Stimulated activated CD8-positive, alpha-beta memory T cell treated with anti-CD3 and anti-CD28 coated beads, Interleukin-15, amount 100 ng/mL, for 1 hour (primary cell): ENCODE data around the gene ITFG2.

ENCODE experiments used
- DNase-seq: peaks from one replicate; pipeline ENCODE4 v3.0.0-alpha.2; 2020; ENCODE audit warnings: low read depth

The ITFG2 gene

DNA sequence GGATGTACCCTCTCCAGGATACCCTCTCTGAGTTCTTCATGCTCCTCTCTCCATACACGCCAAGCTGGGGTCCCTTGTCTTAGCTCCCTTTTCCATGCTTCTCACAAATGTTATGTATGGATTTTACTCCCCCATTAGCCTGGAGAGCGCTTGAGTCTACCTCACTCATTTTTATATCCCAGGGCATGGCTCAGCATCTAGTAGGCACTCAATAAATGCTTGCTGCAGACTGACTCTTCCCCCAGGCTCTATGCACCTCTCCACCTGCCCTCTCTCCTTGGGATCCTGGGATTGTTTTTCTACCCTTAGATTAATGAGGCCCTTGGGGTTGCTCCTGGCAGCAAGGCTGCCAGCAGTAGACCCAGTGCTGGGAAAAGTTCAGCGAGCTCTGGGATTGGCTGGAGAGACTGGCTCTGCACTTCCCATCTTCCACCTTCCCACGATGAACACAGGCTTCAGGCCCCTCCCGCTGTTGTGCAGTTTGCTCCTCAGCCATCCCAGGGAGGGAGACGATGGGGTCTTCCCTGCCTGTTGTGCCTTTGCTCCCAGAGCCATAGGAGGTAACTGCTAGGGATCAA, 20.2 kb downstream of the ITFG2 start:
- no peak for DNase-seq

- DNase-seq: no peak
Measured at GRCh38 chr12:2833327-2833726, 20.9 kb downstream of the ITFG2 start.

- no peak for DNase-seq
Measured at GRCh38 chr12:2833810-2834209, 21.3 kb downstream of the ITFG2 start.

DNA sequence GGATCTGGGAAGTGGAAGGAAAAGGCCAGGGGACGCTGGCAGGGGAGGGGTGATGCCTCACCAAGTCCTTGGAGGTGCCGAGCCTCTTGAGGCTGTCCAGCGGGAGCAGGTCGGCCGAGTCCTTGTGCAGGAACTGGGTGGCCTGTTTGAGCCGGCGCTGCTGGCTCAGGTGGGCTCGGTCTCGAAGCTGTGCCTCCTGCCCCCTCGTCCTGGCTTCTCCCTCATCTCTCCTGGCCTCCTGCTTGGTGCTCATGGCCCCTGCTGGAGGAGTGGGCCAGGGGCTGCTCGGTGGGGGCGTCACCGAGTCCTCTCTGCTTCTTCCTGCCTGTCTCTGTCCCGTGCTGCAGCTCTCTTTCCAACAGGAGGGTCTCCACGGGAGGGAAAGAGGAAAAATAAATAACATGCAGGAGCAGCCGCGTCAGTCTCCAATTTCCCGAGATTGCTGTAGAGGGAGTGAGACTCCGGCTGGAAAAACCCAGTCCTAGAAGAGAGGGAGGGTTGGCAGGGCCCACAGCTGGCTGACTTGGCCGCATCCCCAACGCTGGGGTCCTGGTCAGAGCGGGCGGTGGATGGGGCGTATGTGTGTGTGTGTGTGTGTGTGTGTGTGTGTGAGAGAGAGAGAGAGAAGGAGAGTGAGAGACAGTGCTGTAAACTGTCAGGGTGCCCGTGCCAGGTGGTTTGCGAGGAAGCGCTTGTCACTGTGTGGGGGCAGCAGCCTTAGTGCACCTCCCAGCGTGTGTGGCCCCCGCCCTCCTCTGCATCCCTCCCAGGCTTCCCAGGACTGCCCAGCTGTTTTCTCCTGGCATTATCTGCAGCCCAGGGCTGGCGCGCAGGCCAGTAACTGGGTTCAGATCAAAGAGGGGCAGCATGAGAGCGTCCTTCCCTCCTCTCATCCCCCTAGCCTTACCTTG, 22.4 kb downstream of the ITFG2 start, which contains the start of gene NRIP2:
Gene NRIP2, minus strand, starts transcription at position 455 of the 911 bp plus-strand sequence. Its CDS starts 52 bp downstream, at position 403.
- DNase-seq: no peak

DNA sequence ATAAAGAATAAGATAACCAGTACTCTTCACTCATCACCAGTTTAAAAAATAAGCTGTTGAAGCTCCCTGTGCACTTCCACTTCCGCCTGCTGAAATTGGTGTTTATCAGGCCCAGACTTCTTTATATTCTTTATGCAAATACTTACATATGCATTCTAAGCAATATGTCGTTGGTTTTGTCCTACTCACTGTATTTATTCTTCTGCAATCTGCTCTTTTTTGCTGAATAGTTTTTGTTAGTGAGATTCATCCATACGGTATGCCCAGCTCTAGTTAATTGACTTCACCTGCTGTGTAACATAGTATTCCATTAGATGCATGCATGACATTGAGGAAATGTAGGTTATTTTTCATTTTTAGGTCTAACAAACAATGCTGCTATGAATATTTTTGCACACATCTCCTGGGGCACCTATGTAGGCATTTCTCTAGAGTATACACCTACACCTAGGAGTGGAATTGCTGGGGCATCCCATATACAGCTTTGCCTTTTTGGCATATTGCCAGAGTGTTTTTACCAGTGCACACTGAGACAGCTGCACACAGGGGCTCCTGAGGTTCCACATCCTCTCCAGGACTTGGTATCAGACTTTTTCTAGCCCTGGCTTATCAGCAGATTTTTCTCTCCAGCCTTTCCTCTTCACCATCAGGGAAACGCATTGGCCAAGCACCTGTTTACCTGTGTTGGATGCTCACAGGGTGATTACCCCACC, 23.4 kb downstream of the ITFG2 start:
- DNase-seq: no peak

- DNase-seq: no peak
Measured at GRCh38 chr12:2836574-2836973, 24.1 kb downstream of the ITFG2 start.

DNA sequence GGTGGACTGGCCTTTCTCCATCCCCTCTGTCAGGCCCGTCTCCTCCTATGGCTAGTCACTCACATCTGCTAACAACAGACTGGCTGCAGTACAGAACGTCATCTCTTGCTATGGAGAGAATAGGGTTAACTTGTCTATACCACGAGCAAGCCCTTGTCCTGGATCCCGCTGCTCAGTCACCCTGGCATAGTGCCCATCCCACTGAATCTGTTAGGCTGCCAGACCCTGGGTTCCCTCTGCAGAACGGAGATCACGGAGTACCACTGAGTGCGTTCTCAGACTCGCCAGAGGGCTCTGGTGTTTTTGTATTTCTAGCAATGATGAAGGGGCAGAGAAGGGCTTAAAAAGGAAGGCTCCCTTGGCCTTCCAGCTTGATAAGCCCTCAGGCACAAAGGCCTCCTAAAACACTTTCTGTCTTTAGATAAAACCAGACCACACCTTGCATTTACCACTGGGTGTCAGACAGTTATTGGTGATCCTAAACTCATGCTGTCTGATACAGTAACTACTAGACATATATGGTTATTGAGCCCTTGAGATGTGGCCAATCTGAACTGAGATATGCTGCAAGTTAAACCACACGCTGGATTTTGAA, 28.7 kb downstream of the ITFG2 start:
- DNase-seq: no peak

GRCh38 chr12:2842948-2843347, 30.5 kb downstream of the ITFG2 start:
- no peak for DNase-seq

DNA sequence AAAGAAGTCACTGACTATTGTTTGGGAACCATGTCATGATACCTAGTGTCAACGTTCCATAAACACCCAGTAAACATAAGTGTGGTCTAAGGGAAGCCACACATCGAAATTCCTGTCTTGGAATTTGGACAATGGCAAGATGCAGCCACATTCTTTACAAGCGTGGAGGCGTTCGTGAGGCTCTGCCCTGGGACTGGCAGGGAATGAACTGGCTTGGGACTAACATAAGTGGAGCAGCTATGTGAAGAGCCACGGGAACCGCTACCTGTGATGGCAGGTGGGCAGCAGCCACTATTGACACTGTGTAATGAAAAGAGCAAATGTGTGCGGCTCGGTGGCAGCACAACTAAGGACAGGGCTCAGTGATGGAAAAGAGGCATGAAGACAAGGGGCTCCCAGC, 32.3 kb downstream of the ITFG2 start:
- DNase-seq: no peak

DNA sequence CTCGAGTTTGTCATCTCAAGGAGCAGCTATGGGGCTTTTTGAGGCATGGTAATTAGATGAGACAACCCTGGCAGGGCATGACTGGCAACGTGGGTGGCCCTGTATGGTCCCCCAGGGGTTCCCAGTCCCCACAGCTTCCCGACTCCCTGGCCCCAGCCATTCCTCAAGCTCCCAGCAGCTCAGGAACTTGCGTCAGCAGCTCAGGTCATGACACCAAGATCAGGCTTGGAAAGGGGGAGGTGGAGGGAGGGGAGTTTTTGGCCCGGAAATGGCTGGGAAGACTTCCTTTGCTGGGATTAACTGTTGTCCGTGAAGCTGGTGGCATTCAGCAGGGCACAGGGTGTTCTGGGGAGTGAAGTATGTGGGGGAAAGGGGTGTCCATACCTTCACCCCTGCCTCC, 32.8 kb downstream of the ITFG2 start:
- no peak for DNase-seq

DNA sequence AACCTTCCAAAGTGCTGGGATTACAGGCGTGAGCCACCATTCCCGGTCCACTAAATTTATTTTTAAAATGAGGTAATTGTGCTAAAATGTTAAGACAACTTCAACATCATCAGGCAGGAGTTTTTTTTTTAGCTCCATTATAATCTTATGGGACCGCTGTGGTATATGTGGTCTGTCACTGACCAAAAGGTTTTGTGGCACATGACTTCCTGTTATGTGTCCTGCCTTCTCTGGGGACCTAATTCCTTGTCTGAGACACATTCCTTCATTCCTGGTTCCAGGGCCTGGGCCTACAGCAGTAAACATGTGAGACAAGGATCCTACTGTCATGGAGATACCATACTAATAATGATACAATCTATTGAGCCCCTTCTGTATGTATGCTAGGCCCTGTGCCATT, 39.5 kb downstream of the ITFG2 start:
- DNase-seq: no peak

DNA sequence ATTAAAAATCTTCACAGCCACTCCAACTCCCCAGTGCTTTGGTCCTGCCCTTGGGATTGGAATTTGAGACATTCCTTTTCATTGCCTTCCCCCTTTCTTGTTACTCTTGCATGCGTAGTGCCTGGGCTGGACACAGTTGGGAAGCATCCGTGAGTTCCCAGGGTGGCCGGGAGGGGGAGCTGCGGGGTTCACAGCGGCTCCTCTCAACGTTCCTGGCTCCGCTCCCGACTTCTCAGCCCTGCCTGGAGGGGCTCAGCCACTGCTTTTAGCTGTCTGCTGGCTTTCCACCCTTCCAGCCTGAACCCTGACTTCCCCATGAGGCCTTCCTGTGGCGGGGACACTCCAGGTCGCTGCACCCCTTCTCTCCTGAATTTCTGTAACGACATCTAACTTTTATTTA, 41.2 kb downstream of the ITFG2 start:
- DNase-seq: no peak

- no peak for DNase-seq
Measured at GRCh38 chr12:2854669-2855453, 42.4 kb downstream of the ITFG2 start.

DNA sequence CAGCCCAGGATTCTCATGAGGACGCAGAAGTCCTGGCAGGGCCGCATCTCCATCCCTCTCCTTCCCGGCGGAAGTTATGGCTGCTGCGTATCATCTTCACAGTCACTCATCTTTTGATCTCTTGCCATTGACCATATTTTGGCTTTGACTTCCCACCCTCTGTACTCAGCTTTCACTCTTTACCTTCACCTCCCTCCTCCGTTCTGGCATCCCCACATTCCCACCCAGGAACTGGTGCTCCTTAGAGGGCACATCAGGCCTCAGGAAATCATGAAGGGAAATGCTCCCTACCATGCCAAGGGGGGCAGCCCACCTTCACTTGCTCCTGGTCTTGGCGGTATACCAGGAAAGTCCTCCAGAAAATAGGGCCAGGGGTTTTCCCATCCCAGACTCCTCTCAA, 43.1 kb downstream of the ITFG2 start:
- DNase-seq: no peak

- DNase-seq: no peak
Measured at GRCh38 chr12:2856051-2856450, 43.6 kb downstream of the ITFG2 start.

DNA sequence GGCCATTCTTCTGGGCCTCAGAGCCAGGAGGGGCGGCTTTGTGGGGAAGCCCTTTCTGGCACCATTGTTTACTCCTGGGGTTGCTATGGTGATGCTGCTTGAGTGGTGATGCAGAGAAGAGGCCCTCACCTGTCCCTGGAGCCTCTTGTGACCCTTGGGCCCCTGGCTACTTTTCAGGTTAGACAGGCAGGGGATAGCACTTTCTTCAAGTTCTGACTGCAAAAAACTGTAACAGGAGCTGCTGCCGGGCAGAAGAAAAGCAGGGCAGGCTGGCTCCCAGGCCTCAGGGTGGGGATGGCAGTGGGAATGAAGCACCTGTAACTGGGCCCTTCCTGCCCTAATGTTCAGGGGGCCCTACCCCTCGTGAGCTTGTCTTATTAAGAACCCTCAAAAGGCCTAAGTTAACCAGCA, 44.6 kb downstream of the ITFG2 start, which contains the start of gene TEX52:
Gene TEX52, minus strand, starts transcription at position 19 of the 411 bp plus-strand sequence. Its CDS starts 13 bp downstream, at position 6.
- no peak for DNase-seq

DNA sequence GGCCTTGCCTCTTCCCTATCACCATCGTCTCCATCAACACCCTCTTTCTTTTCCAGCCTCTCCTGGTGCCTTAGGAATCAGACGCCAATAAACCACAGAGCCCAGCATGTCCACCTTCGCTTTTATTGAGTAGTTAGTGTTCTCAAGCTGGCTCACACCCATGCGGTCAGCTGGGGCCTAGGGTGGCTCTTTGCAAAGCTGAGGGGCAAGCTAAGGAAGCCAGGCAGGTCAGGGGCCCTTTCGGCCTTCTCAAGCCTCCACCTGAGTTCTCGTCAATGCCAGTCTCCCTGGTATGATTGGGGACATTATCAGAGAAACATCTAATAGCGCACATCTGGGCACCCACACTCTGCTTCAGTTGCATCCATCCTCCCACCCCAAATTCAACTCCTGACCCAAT, 45.1 kb downstream of the ITFG2 start:
- no peak for DNase-seq

GRCh38 chr12:2858334-2858733, 45.9 kb downstream of the ITFG2 start:
- DNase-seq: no peak

GRCh38 chr12:2858944-2859421, 46.5 kb downstream of the ITFG2 start:
- DNase-seq: no peak

DNA sequence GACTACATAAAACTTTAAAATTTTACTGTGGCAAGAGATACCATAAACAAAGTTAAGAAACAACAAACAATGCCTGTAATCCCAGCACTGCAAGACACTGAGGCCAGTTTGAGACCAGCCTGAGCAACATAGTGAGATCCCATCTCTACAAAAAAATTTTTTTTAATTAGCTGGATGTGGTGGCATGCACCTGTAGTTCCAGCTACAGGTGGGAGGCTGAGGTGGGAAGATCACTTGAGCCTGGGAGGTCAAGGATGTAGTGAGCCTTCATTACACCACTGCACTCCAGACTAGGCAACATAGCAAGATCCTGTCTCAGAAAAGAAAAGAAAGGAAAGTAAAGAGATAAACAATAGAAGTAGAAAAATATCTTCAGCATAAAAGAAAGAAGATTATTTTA, 47.7 kb downstream of the ITFG2 start:
- DNase-seq: no peak

- no peak for DNase-seq
Measured at GRCh38 chr12:2862876-2863275, 50.4 kb downstream of the ITFG2 start.
